Measurements from ENCODE around the gene PDE7B.

Gene PDE7B

DNA sequence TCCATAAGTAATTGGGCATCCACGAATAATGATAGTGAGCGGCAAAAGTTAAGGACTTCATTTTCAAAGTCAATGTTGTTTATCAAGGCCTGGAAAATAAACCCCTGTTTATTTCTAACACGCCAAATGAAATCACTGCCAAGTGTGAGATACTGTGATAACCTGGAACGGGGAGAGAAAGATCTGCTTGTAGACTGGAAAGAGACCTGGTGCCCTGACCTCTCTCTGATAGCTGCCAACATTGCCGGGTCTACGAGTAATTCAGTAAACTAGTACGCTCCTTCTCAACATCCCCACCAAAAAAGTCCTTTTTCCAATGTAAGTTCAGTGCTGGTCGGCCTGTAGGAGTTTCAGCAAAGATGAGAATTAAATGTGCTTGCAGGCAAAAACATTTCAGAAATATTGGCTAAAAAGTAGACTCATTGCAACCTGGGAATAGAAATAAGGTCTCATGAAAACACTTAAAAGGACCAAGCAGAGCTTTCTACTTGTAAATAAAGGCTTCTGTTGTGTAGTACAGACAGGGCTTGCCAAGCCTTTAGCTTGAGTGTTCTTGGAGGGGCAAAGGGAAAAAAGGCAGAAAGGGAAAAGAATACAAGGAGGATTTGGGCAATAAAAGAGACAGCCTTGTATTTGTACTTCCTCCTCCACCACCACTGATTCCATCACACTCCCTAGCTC is 43.9 kb downstream of the PDE7B start:
- no peak for DNase-seq

DNA sequence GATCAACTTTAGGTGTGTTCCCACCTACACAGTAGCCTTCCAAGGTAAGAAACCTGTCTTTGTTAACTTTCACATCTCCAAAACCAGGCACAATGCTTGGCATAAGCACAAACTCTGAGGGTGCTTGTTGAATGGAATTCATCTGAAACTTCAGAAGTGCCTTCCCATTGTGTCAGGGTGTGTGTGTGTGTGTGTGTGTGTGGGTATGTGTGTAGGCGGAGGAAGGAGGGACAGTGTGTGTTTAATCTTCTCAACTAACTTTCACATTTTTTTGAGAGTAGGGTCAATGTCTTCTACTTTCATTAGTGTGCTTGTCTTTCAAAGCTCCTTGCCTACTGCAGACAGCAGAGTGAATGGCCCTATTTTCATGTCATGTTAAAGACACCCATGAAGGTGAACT is 45.6 kb downstream of the PDE7B start:
- no peak for DNase-seq

DNA sequence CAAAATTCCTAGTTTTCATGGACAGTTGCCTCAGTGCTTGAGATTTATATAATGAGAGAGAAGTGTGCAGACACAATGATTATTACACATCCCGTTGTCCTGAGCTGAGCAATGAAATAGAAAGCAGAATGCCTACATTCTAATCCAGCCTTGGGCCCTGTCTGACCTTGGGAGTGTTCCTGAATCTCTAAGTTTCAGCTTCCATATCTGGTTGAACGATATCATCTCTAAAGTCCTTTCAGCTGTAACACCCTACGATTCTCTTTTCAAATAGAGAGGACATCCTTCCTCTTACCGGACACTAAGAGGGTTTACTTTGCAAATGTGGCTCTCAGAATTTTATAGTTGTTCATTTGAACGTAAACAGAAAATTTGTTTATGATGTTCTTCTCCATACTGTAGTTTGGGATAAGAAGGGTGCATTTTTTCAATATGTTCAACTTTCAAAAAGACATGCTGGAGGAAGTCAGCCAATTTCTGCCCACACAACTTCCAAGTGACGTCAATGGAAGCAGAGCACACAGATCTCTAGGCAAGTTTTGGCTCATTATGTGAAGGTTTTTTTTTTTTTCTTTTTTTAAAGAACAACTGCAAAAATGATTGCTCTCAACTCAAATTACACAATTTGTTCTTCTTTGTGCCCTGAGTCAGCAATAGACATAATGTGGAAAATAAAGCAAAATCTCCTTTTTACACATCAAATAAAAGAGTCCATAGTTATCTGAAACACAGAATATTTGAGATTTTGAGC is 50.4 kb downstream of the PDE7B start:
- DNase-seq, result peak in 1 of 2 experiments; percentile 16

DNA sequence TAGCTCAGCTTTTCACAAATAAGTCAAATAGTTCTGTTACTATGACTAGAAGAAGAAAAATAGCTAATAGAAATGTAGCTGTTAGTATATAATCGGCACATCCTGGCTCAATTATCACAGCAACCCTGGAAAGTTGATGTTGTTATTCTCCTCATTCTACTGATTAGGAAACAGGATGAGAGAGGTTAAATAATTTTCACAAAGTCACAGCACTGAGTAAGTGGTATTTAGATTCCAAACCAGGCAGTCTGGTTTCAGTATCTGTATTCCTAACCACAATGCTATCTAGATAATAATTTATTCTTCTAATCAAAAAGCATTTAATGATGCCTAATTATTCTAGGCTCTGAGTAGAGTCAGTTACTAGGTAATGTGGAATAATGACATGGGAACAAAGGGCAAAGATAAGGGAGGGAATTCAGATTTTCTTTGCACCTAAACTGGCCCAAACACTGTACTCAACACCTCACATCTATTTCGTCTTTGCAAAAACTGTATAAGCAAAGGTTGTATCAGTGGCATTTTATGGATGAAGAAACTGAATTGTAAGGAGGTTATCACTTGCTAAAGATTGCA is 51.3 kb downstream of the PDE7B start:
- no peak for DNase-seq

DNA sequence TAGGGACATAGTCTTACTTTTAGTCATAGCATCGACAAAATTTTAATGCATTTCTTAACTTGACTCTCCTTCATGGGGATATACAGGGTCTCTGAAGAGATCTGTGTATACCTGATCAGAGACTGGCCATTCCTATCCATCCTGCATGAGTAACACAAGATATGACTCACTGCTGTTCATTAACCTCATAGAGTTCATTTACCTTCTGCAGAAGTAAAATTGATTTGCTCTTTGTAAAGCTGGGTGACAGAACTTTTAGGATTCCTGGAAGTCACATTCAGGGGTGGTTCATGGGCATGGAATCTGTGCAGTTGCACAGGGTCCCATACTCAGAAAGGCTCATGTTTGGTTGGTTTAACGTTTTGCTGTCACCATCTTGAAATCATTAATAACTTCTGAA is 53.2 kb downstream of the PDE7B start:
- no peak for DNase-seq

DNA sequence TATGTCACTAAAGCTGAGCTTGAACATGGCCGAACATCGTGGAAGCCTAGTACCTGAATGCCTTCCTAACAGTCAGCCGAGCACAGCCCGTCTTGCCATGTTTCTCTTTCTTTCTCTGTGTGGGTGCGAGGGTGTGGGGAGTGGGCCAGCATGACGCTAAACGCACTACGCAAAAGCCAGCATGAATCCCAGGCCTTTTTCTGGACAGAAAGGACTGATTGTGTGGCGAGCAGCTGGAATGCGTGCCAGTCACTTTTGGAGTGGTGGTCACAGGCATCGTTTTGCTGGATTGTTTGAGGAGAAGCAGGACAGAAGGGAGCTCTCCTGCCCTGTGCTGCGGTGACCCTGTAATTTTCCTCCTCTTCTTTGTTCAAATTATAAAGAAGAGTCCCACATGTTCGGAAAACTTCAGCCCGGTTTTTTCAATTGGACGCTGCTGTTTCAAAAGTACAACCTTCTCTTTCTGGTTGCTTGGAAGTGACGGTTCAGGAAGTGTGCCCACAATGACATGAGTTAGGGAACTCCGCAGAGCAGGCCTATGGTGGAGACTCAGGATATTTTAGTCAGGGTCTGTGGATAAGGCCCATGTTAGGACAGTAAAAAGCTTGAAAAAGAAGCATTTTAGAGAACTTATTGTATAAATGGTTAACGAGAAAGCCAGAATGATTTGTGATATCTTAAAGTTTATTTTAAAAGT is 54.3 kb downstream of the PDE7B start:
- DNase-seq, result no peak

DNA sequence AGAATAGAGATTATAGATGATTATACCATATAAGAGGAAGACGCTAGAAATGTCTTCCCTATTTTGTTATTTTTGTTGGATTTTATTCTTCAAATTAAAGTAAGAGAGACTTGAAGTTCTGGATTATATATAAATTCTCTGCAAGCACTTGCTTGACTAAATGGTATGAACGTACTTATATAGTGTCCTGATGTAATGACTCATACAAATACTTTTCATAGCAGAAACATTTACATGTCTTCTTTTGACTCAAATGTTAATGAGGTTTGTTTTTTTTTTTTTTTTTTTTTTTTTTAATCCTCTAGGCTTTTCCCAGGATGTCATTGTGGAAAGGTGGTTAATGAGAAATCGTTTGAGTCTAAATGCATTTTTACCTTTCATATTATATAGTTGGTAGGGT is 55.0 kb downstream of the PDE7B start:
- no peak for DNase-seq

DNA sequence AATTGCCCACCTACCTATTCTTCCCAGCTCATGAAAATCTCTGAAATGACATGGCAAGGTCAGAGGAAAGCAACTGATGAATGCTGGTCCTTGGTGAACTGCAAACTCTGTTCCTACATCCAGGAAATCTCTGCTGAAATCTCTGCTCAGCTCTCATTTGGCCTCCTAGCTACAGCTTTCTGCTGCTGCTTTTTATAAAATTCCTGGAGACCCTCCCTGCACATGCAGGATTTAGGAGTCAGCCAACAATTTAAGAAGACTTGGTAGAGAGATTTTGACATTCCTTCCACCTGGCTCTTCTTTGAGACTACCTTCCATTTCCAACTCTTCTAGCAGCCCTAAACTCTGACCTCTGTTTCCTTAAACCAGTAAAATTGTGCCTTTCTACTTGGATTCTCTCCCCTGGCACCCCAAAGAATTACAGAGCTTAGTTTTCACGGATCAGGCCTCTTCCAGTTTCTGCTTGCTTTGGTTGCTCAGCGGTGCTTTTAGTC is 55.5 kb downstream of the PDE7B start:
- DNase-seq, result no peak

DNA sequence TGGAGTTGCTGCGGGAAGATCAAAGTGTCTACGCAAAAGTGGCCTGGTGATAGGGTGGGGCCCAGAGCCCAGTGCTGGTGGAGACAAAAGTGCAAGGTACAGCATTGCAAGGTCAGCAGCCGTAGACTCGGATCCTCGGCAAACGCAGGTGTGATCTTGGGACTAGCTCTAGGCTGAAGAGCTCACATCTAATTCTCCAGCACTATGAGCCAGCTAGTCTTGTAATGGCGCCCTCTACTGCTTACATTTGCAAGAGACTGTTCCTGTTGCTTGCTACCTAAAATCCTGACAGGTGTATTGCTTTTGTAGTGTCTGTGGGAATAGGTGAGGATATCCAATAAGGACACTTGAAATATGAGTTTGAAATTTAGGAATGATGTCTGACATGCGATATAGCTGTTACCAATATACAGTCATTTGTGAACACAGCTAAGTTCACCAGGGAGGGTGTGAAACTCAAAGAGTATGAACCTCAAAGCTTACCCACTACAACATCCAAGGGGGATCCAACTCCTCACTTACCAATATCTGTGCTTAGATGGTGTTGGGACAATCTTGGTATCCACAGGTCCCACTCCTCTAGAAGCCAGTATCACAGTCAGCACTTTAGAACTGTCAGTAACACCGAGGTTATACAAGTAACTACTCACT is 58.4 kb downstream of the PDE7B start:
- DNase-seq, result peak; percentile 30 to 55

DNA sequence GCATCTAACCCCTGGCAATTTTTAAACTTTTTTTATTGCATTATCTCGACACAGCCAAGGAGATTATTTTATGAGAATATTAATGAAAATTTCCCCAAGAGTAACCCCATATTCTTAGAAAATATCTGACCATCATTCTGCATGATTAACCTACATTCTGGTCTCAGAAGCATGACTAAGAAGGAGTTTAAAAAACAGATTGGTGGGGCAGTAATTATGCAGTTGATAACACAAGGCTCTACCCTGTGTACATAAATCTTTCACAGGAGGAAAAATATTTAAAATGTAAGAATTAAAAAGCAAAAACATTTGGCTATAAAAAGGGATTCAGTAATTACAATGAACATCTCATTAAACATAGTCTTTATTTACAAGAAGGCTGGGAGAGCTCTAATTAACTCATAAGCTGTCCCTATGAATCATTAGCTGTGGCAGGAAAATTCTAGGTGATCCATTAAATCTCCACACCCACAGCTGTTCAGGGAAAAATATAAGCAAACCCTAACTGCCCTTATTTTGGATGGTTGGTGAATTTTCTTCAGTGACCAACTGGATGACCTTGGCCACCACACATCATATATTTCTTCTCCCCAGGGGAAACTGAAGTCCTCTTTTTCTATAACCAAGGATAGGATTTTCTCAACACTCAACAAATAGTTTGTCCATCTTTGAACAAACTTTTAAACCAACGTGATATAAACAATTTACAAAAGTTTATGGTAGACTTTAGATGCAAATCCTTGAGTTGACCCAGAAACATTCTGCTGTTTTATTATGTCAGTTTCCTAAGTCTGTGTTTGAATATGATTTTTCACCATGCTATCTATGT is 59.5 kb downstream of the PDE7B start:
- DNase-seq, result no peak

DNA sequence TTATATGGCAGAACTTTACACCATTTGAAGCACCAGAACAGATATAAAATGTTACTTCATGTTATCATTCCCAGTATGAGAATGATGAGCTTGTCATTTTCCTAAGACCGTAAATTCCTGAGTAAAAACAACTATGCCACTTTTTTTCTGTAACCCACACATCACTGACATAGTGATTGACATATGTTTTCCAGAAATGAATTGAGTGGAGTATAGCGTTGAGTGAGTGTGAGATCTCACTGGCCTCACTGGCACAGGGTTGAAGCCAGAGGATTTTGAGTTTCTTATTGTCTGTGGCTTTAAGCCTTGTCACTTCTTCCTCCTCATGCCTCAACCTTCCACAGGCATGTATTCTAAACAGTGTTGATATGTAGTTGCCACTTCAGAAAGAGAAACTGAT is 62.3 kb downstream of the PDE7B start:
- DNase-seq, result peak in 1 of 2 experiments; percentile 10

DNA sequence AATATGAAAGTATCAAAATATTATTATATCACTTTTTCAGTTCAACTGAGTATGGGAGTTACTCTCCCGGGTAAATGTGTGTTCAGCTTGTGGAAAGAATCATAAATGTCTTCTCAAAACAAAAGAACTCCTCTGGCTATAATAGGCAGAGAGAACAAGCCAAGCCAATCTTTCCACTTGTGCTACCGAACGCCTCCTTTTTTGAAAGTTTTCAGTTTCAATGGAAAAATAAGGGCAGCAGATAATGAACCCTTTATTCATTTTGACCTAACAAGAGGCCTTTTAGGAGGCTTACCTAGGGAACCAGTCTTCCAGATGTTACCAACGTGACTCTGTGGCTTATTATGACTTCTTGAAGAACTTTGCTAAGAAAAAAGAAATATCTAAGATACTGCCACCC is 67.5 kb downstream of the PDE7B start:
- DNase-seq, result no peak

DNA sequence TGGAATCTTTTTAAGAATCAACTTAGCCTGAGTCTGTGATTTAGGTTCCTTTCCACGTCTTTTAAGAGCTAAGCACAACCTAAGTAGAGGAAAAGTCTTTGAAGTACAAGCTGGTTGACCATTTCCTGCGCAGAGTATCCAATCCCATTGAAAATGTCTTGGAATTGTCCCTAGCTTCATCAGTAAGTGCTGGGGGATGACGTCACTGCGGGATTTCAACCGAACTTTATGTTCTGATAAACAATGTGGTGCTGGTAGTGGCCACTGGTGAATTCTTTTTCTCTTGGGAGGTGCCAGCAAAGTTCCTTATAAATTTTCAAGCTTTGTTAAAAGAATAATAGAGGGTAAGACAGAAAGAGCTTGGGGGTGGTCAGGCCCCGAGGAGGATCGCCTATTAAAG is 69.2 kb downstream of the PDE7B start:
- no peak for DNase-seq

DNA sequence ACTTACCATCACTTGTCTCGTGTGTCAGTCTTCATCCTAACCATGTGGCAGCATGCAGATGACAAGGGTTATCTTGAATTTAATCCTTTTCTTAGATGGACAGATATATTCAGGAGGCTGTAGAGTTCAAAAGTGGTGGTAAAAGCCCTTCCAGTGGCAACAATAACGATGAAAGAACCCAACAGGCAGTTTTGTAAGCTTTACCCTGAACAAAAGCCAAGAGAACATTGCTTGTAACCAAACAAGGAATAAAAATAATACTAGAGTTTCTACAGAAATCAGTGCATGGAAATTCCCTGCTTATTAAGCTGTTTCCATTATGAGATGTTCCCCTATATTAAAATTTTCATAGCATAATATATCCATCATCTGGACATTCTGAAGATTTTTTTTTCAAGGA is 69.7 kb downstream of the PDE7B start:
- DNase-seq, result no peak

DNA sequence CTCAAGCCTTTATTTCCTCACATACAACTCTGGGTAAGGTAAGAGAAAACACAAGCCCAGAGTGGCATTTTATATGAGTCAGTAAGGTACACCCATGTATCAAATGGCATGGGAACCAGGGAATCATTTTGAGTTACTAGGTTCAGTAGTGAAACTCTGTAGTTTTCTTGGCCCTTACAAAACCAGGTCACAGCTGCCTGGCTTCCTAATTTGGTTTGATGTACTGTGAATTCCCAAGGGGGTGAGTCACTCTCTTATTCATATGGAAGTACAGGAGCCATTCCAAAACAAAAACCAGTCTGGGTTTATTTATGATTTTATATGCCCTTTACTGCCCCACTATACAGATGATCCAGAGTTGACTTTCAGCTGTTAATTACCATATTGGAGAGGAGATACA is 70.7 kb downstream of the PDE7B start:
- DNase-seq, result no peak

DNA sequence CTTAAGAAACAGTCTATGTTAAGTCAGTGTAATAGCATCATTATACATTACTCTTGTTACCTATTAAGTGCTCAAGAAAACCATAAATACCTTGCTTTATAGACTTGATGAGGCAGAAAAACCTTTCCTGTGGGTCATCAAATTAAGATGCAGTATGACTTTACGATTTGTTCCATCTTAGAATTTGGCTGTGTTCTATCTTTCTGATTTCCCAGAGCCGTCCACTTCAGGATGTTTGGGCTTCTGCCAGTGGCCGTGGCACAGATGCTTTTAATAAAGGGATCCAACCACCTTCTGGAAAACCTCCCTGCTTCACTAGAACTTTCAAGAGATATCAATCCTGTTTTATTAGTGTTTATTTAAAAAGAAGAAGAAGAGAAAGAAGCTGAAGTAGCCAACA is 71.2 kb downstream of the PDE7B start:
- no peak for DNase-seq

DNA sequence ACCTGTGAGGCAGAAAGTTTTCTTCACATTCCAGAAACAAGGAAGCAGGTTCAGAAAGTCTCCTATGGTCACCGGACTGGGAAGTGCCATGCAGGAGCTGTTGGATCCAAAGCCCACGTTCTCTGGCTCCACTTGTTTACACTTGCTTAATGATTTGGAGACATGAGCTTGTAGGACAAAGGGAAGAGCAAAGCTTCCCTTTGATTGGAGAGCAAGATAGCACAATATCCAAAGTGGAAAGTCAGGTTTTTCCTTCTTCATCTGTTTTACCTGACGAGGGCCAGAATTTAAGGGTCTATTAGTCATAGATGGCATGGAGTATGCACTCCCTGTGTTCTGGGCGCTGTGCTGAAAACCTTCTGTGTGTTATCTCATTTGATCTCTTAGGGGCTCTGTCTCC is 81.2 kb downstream of the PDE7B start:
- DNase-seq, result no peak

DNA sequence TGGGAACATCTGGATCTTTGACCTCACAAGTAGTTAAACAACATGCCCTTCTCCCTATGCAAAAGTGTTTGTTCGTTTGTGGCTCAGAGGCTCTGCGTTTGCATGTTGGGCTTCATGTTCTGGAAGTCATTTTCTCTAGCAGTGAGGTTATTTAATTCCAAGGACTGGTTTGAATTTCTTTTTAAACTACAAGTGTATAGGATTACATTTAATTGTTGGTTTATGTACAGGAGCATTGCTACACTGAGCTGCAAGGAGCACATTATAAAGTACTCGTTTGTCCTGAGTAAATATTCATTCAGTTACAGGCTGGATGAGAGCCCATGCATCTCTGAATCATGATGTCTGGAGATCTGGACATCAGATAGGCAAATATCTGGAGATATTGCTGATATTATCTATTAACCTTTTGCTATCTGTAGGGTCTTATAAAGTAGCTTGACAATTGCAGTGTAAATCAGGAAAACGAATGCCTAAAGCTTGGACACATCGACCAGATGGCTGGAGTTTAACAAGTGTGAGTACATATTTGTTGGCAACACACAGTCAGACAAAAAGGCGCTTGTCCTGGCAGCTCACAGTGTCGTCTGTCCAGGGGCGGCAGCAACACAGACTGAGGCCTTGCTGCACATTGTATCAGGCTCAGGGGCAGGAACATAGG is 84.6 kb downstream of the PDE7B start:
- DNase-seq, result no peak

DNA sequence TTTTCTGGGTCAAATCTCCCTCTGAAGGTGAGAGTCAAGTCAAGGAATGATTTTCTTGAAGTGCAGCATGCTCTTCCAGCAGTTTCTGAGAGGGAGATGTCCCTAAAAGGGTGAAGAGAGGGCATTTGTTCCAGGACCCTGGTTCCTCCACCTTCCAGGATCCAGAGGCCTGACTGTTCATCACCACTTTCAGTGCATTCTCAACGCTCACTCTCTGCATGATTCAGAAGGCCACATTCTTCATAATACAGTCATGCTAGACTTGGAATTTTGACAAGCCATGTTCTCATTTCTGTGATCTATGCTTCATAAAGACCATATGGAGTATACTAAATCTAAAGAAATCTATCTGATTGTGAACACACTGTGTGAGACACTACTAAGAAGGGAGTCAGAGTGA is 85.1 kb downstream of the PDE7B start:
- no peak for DNase-seq

DNA sequence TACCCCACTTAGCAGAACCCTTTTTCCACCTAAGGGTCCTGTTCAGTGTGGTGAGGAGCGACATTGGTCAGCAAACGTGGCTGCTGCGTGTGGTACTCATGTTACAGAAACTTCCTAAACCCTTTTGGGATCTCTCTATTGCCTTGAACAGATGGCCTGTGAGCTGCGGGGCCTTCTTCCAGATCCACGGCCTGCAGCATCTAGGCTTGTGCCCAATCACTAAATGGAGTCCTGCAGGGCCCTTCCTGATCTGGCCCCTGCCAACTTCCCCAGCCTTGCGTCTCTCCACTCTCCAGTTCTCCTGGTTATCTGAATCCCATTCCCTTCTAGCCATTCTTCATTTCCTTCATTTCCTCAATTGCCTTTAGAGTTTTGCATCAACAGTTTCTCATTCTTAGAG is 85.6 kb downstream of the PDE7B start:
- DNase-seq, result no peak

DNA sequence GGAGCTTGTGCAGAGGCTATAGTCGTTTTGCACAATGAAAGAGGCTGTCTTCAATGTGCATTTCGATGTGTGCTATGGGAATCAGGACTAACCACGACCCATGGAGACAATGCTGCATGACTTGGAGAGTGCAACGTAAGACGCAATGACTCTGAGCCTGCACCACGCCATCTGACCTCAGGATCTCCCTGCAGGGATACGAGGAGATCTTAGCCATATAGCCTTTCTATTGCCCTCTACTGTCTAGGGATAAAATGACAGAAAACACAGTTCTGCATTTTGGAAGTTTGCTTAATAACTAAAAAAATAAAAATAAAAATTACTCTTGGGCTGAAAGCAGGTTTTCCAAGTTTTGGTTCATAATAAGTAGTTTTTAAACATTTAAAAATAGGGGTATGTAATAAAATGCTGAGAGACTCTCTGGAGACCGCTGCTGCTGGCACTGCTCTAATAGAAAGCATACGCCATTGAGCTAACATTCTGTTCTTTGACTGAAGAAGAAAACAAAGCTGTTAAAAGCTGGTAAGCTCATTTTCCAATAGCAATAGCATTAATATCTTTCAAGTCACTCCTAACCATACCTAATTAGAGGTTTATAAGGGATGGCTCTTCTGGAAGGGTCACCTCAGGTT is 87.2 kb downstream of the PDE7B start:
- no peak for DNase-seq

Measured in activated CD4-positive, alpha-beta T cell treated with anti-CD3 and anti-CD28 coated beads, Interleukin-2, amount 50 U/mL, for 48 hours (primary cell).